Fibroblast of lung (primary cell): ENCODE measurements around the gene KRT85.

Experiments
- EZH2 ChIP-seq: IDR thresholded peaks from 2 replicates; pipeline ENCODE4 v1.5.1; 2012; ENCODE audit warnings: low read length, control low read depth, mild to moderate bottlenecking; ENCODE audit errors: missing control alignments
- TF ChIP-seq, protein P1 (sequence below), 2 donors: IDR thresholded peaks in 1 of 2; conservative IDR thresholded peaks in 1 of 2; 1 replicate in 1 of 2; 2 replicates in 1 of 2; pipeline ENCODE4 v1.5.1; 2011 to 2012; ENCODE audit warnings: low read length in 2 of 2, control low read depth in 1 of 2, inconsistent platforms in 1 of 2, low read depth in 1 of 2, mild to moderate bottlenecking in 1 of 2

DNA sequence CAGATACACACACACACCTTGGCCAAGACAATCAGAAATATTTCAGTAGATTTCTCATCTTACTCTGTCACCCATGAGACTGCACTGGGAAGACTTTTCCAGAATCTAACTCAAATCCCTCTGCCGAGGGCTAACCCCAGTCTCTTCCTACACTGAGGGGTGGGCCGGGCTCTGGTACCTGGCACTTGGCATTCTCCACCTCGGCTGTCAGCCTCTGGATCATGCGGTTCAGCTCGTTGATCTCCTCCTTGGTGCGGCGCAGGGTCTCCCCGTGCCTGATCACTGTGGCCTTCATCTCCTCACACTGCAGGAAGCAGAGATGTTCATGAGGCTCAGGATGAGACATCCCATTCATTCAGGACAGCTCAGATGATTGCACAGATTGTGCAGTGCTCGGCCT lies 51.0 kb downstream of the KRT85 start:
- TF ChIP-seq, protein P1, sequence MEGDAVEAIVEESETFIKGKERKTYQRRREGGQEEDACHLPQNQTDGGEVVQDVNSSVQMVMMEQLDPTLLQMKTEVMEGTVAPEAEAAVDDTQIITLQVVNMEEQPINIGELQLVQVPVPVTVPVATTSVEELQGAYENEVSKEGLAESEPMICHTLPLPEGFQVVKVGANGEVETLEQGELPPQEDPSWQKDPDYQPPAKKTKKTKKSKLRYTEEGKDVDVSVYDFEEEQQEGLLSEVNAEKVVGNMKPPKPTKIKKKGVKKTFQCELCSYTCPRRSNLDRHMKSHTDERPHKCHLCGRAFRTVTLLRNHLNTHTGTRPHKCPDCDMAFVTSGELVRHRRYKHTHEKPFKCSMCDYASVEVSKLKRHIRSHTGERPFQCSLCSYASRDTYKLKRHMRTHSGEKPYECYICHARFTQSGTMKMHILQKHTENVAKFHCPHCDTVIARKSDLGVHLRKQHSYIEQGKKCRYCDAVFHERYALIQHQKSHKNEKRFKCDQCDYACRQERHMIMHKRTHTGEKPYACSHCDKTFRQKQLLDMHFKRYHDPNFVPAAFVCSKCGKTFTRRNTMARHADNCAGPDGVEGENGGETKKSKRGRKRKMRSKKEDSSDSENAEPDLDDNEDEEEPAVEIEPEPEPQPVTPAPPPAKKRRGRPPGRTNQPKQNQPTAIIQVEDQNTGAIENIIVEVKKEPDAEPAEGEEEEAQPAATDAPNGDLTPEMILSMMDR (conservative IDR thresholded peaks at IDR 0.05 in 1 of 2, IDR thresholded peaks at IDR 0.05 in 1 of 2; ENCODE audit: low read depth in 1 of 2, low read length in 2 of 2) = no peak
- no peak for TF ChIP-seq EZH2
